Limb (tissue), 2 donors: ENCODE data around the gene TBPL1.
"Not testable (repeated sequence)": the region's sequence is repeated elsewhere in the genome, so short reads cannot be mapped to it uniquely, and the experiment has no call there.

Experiments
- DNase-seq, 2 donors: peaks; one replicate each; pipeline ENCODE4 v3.0.0-alpha.2; 2016; ENCODE audit errors: extremely low spot score in 2 of 2

TBPL1 gene

GRCh38 chr6:133952815-133953633 lies at the start of gene TBPL1:
TSS of gene TBPL1 (plus strand) at chr6:133953224. CDS start at chr6:133980126, 26,902 bp downstream.
- DNase-seq: peak; percentile 95 to 99

GRCh38 chr6:133903855-133904254 lies 49.2 kb upstream of the TBPL1 start:
- DNase-seq: no peak

GRCh38 chr6:133906050-133906449 lies 47.0 kb upstream of the TBPL1 start:
- DNase-seq: no peak

- peak; percentile 79 to 91 for DNase-seq
Observed at GRCh38 chr6:133916650-133917151, 36.3 kb upstream of the TBPL1 start.

GRCh38 chr6:133917781-133918180 lies 35.2 kb upstream of the TBPL1 start:
- DNase-seq: no peak

- DNase-seq: no peak
Observed at GRCh38 chr6:133918208-133918930, 34.7 kb upstream of the TBPL1 start.

GRCh38 chr6:133919362-133919761 lies 33.7 kb upstream of the TBPL1 start:
- no peak for DNase-seq

- peak; percentile 76 to 77 for DNase-seq
Observed at GRCh38 chr6:133921249-133921859, 31.7 kb upstream of the TBPL1 start.

GRCh38 chr6:133923938-133924593 lies 29.0 kb upstream of the TBPL1 start:
- peak; percentile 75 to 85 for DNase-seq

GRCh38 chr6:133931221-133931620 lies 21.8 kb upstream of the TBPL1 start:
- not testable (repeated sequence) for DNase-seq

- DNase-seq: not testable (repeated sequence)
Observed at GRCh38 chr6:133936352-133936751, 16.7 kb upstream of the TBPL1 start.

- no peak for DNase-seq
Observed at GRCh38 chr6:133937909-133938308, 15.1 kb upstream of the TBPL1 start.

GRCh38 chr6:133938533-133938932 lies 14.5 kb upstream of the TBPL1 start:
- no peak for DNase-seq

GRCh38 chr6:133939778-133940667 lies 13.0 kb upstream of the TBPL1 start:
- no peak for DNase-seq

GRCh38 chr6:133945158-133945557 lies 7.9 kb upstream of the TBPL1 start:
- no peak for DNase-seq

- no peak for DNase-seq
Observed at GRCh38 chr6:133947302-133947900, 5.6 kb upstream of the TBPL1 start.

- no peak for DNase-seq
Observed at GRCh38 chr6:133948472-133948871, 4.6 kb upstream of the TBPL1 start.

- no peak for DNase-seq
Observed at GRCh38 chr6:133951227-133951626, 1.8 kb upstream of the TBPL1 start.

GRCh38 chr6:133951881-133952814 lies 876 bp upstream of the TBPL1 start:
- peak; percentile 75 to 83 for DNase-seq
